Heart left ventricle (tissue), 13 donors: Measurements from ENCODE around the gene ANKRD44.

Experiments
- CTCF ChIP-seq, 12 donors: fragments of 200-600 bp; sonication (generic) in 4 of 12; IDR thresholded peaks; one replicate each; pipeline versions ENCODE4 v1.5.0 to v1.8.0; 2018 to 2022; ENCODE audit warnings: antibody characterized with exemption in 12 of 12, mild to moderate bottlenecking in 5 of 12
- POLR2A ChIP-seq, 2 donors: fragments of 450-650 bp; IDR thresholded peaks; one replicate each; pipeline ENCODE4 v1.6.1; 2017; ENCODE audit warnings: antibody characterized with exemption in 2 of 2, mild to moderate bottlenecking in 2 of 2, moderate library complexity in 2 of 2
- donor health status: ischemic (EF 13 %, LVEDD 7.1; RV severe dilation, severe dysfunction).
- donor health status: DM: no; HTN: yes; CAD: no.
- donor health status: DM: no; HTN: no; CAD: no.
- donor health status: ischemic (EF 25% LVEDD 6.9; RV normal size, moderate dysfunction).
- donor health status: ischemic (EF 25% LVEDD 5.7; RV mildly dilated, moderate dysfunction).
- donor health status: ischemic (EF 35%, LVEDD 5.7; RV mildly dilated, moderate dysfunction).
- donor health status: nonischemic (EF 11% LVEDD 7.7; RV severe dilation, severe dysfunction).
- donor health status: DM: yes; HTN: yes; CAD: no.
- donor health status: PGD.
- donor health status: ischemic (EF 29% LVEDD 5.4; RV normal size, mild dysfunction).
- donor health status: nonischemic (EF 23%, LVEDD 6.1; RV moderate dilation, normal function).

GRCh38 chr2:197077336-197077735 is 233.2 kb downstream of the ANKRD44 start:
- TF ChIP-seq CTCF (IDR thresholded peaks at IDR 0.05) (no peak), POLR2A (IDR thresholded peaks at IDR 0.05) (no peak)
